Caco-2 (cell line): Measurements from ENCODE around the gene TCF7L2. TPM values are rescaled to one million over a fixed set of nuclear protein-coding genes. Genes with fewer than 3 reads are reported as not detected.

Experiments
- BruUV-seq: library from RNA; stranded (reverse); fragments of 400-500 nt; replicated peaks from 2 replicates; lab custom pipeline; 2021; lab: Mats Ljungman, UMichigan
- CTCF ChIA-PET: fragments of 300-600 bp; sonication (Branson Sonifier 250); formaldehyde crosslinking; loops from one replicate; lab custom pipeline; 2022; ENCODE audit warnings: antibody characterized with exemption; lab: Charles Lee
- POLR2A ChIA-PET: fragments of 300-600 bp; sonication (Branson Sonifier 250); formaldehyde crosslinking; loops from one replicate; lab custom pipeline; 2022; ENCODE audit warnings: antibody characterized with exemption; lab: Charles Lee
- DNase-seq, 2 experiments: peaks; one replicate each; pipeline versions ENCODE4 v3.0.0 to v3.0.0-alpha.2; 2020 to 2022
- H3K27me3 ChIP-seq: replicated peaks from 2 replicates; pipeline ENCODE4 v1.6.0; 2011; ENCODE audit warnings: low read length; ENCODE audit not compliant: control insufficient read depth, insufficient read depth
- H3K36me3 ChIP-seq: 2 replicates; pipeline ENCODE4 v1.5.1; 2011; ENCODE audit warnings: low read length; ENCODE audit not compliant: control insufficient read depth, insufficient read depth
- H3K4me1 ChIP-seq: fragments of 250-450 bp; sonication (Bioruptor Pico); 2 replicates; pipeline ENCODE4 v1.5.1; 2020; ENCODE audit warnings: mild to moderate bottlenecking
- H3K4me3 ChIP-seq: 2 replicates; pipeline ENCODE4 v1.5.1; 2011; ENCODE audit warnings: low read depth, mild to moderate bottlenecking, control low read depth, low read length
- H3K9me3 ChIP-seq: fragments of 250-450 bp; sonication (Bioruptor Pico); 2 replicates; pipeline ENCODE4 v1.5.1; 2020; ENCODE audit warnings: mild to moderate bottlenecking, moderate library complexity
- H3K27ac Mint-ChIP-seq: one replicate; pipeline ENCODE4 v1.8.0; 2022; ENCODE audit warnings: mixed read lengths; ENCODE audit not compliant: unreplicated experiment
- H3K27me3 Mint-ChIP-seq: one replicate; pipeline ENCODE4 v1.8.0; 2022; ENCODE audit warnings: mixed read lengths; ENCODE audit not compliant: insufficient read depth, unreplicated experiment
- H3K36me3 Mint-ChIP-seq: one replicate; pipeline ENCODE4 v1.8.0; 2022; ENCODE audit warnings: mild to moderate bottlenecking, mixed read lengths; ENCODE audit not compliant: insufficient read depth, unreplicated experiment
- H3K4me1 Mint-ChIP-seq: one replicate; pipeline ENCODE4 v1.8.0; 2022; ENCODE audit warnings: low read depth, mixed read lengths; ENCODE audit not compliant: unreplicated experiment
- H3K4me3 Mint-ChIP-seq: one replicate; pipeline ENCODE4 v1.8.0; 2022; ENCODE audit warnings: mild to moderate bottlenecking, moderate library complexity, mixed read lengths; ENCODE audit not compliant: unreplicated experiment
- H3K9me3 Mint-ChIP-seq: one replicate; pipeline ENCODE4 v1.8.0; 2022; ENCODE audit warnings: mixed read lengths; ENCODE audit not compliant: unreplicated experiment
- intact Hi-C: fragments of 100-400 bp; cut with micrococcal nuclease; formaldehyde crosslinking; loops from one replicate; pipeline ENCODE4 v1.10.0; 2022; ENCODE audit not compliant: unreplicated experiment
- total RNA-seq: library from RNA; stranded (reverse); gene quantifications from 2 replicates; pipeline ENCODE4 v1.2.3, GENCODE V29; 2022
- TF ChIP-seq, protein P1 (sequence below), 2 experiments: fragments of 200-600 bp in 1 of 2; IDR thresholded peaks; 1 replicate in 1 of 2; 2 replicates in 1 of 2; pipeline versions ENCODE4 v1.5.1 to v1.8.0; 2011 to 2022; ENCODE audit warnings: antibody characterized with exemption in 1 of 2, control low read depth in 1 of 2, inconsistent platforms in 1 of 2, low read depth in 1 of 2, low read length in 1 of 2, mild to moderate bottlenecking in 1 of 2, moderate library complexity in 1 of 2; ENCODE audit not compliant: insufficient read depth in 1 of 2, severe bottlenecking in 1 of 2, unreplicated experiment in 1 of 2

TCF7L2 gene
- total RNA-seq, 1 experiment from 2014 or later = 45.4 TPM

GRCh38 chr10:113036619-113037018 lies 86.6 kb downstream of the TCF7L2 start:
- no peak for DNase-seq
- ChIA-PET POLR2A (no interaction called here), CTCF (no interaction called here)
- H3K4me3 Mint-ChIP-seq = no peak overlapping the region
- H3K27me3 Mint-ChIP-seq = no peaks in the 10 kb centered on the region
- intact Hi-C loops = no loop called here
- Histone ChIP-seq H3K9me3 (no peaks in the 10 kb centered on the region), H3K4me3 (no peak overlapping the region), H3K36me3 (peaks cover 1% of the 10 kb centered on the region; the same call in 1 of the 2 replicates), H3K27me3 (no peaks in the 10 kb centered on the region), H3K4me1 (no peaks in the 10 kb centered on the region)
- H3K27ac Mint-ChIP-seq = no peak overlapping the region
- H3K9me3 Mint-ChIP-seq = no peaks in the 10 kb centered on the region
- peaks cover 32% of the 10 kb centered on the region for H3K36me3 Mint-ChIP-seq
- BruUV-seq = no TSS peak
- TF ChIP-seq, protein P1, sequence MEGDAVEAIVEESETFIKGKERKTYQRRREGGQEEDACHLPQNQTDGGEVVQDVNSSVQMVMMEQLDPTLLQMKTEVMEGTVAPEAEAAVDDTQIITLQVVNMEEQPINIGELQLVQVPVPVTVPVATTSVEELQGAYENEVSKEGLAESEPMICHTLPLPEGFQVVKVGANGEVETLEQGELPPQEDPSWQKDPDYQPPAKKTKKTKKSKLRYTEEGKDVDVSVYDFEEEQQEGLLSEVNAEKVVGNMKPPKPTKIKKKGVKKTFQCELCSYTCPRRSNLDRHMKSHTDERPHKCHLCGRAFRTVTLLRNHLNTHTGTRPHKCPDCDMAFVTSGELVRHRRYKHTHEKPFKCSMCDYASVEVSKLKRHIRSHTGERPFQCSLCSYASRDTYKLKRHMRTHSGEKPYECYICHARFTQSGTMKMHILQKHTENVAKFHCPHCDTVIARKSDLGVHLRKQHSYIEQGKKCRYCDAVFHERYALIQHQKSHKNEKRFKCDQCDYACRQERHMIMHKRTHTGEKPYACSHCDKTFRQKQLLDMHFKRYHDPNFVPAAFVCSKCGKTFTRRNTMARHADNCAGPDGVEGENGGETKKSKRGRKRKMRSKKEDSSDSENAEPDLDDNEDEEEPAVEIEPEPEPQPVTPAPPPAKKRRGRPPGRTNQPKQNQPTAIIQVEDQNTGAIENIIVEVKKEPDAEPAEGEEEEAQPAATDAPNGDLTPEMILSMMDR (IDR thresholded peaks at IDR 0.05; ENCODE audit: insufficient read depth in 1 of 2, low read depth in 1 of 2, low read length in 1 of 2, severe bottlenecking in 1 of 2, unreplicated experiment in 1 of 2) = no peak
- peaks cover 14% of the 10 kb centered on the region for H3K4me1 Mint-ChIP-seq

GRCh38 chr10:113037218-113037617 lies 87.2 kb downstream of the TCF7L2 start:
- CTCF ChIA-PET = no interaction called here
- POLR2A ChIA-PET = no interaction called here
- Histone ChIP-seq H3K4me3 (no peak overlapping the region), H3K36me3 (no peaks in the 10 kb centered on the region), H3K9me3 (no peaks in the 10 kb centered on the region), H3K27me3 (no peaks in the 10 kb centered on the region), H3K4me1 (no peaks in the 10 kb centered on the region)
- Mint-ChIP-seq H3K36me3 (peaks cover 32% of the 10 kb centered on the region), H3K27me3 (no peaks in the 10 kb centered on the region), H3K9me3 (no peaks in the 10 kb centered on the region), H3K4me1 (peaks cover 14% of the 10 kb centered on the region), H3K27ac (no peak overlapping the region), H3K4me3 (no peak overlapping the region)
- intact Hi-C loops = no loop called here
- TF ChIP-seq, protein P1 (IDR thresholded peaks at IDR 0.05; ENCODE audit: insufficient read depth in 1 of 2, low read depth in 1 of 2, low read length in 1 of 2, severe bottlenecking in 1 of 2, unreplicated experiment in 1 of 2) = no peak
- no peak for DNase-seq
- BruUV-seq = no TSS peak

DNA sequence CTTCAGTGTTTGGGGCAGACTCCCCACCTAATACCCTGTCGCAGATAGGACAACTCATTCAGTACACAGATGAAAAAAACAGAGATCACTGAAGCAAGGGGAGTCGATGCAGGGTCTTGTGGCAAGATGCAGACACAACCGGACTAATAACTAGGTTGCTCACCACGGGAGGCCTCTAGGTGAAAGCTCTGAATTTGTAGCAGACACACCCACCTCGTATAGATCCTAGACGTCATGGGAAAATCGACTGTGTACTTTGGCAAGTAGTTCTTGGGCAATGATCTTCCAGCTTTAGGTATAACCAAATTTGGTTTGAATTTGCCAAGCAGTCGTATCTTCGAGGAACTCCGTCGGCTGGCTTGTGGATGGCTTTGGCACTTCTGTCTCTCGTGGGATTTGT lies 88.1 kb downstream of the TCF7L2 start:
- Mint-ChIP-seq H3K27me3 (no peaks in the 10 kb centered on the region), H3K9me3 (no peaks in the 10 kb centered on the region), H3K4me1 (peaks cover 14% of the 10 kb centered on the region), H3K27ac (no peak overlapping the region), H3K4me3 (no peak overlapping the region), H3K36me3 (peaks cover 32% of the 10 kb centered on the region)
- Histone ChIP-seq H3K36me3 (no peaks in the 10 kb centered on the region; the same call in 1 of the 2 replicates), H3K27me3 (no peaks in the 10 kb centered on the region), H3K9me3 (no peaks in the 10 kb centered on the region), H3K4me3 (no peak overlapping the region), H3K4me1 (no peaks in the 10 kb centered on the region)
- intact Hi-C loops = no loop called here
- TF ChIP-seq, protein P1 (IDR thresholded peaks at IDR 0.05; ENCODE audit: insufficient read depth in 1 of 2, low read depth in 1 of 2, low read length in 1 of 2, severe bottlenecking in 1 of 2, unreplicated experiment in 1 of 2) = no peak
- no TSS peak for BruUV-seq
- ChIA-PET CTCF (no interaction called here), POLR2A (no interaction called here)
- DNase-seq = no peak
